Adipocyte (in vitro differentiated cells): ENCODE results near the gene RHOBTB1.

Experiments
- DNase-seq: peaks from one replicate; pipeline ENCODE4 v3.0.0-alpha.2; 2015; ENCODE audit warnings: low read depth
- H3K27me3 ChIP-seq: replicated peaks from 2 replicates; pipeline ENCODE4 v1.7.0; 2013; ENCODE audit warnings: mild to moderate bottlenecking, low read length, moderate library complexity; ENCODE audit not compliant: control insufficient read depth, insufficient read depth
- H3K36me3 ChIP-seq: 2 replicates; pipeline ENCODE4 v1.7.0; 2013; ENCODE audit warnings: low read length, mild to moderate bottlenecking, moderate library complexity; ENCODE audit not compliant: control insufficient read depth, insufficient read depth, severe bottlenecking
- H3K4me1 ChIP-seq: 2 replicates; pipeline ENCODE4 v1.7.0; 2013; ENCODE audit warnings: mild to moderate bottlenecking, low read length, moderate library complexity; ENCODE audit not compliant: control insufficient read depth, insufficient read depth
- H3K4me3 ChIP-seq: 2 replicates; pipeline ENCODE4 v1.7.0; 2013; ENCODE audit warnings: mild to moderate bottlenecking, low read length, moderate library complexity
- H3K9ac ChIP-seq: 2 replicates; pipeline ENCODE4 v1.7.0; 2013; ENCODE audit warnings: mild to moderate bottlenecking, low read length, moderate library complexity
- H3K9me3 ChIP-seq: 2 replicates; pipeline ENCODE4 v1.7.0; 2013; ENCODE audit warnings: mild to moderate bottlenecking, low read length, moderate library complexity; ENCODE audit not compliant: control insufficient read depth

Gene RHOBTB1, protein sequence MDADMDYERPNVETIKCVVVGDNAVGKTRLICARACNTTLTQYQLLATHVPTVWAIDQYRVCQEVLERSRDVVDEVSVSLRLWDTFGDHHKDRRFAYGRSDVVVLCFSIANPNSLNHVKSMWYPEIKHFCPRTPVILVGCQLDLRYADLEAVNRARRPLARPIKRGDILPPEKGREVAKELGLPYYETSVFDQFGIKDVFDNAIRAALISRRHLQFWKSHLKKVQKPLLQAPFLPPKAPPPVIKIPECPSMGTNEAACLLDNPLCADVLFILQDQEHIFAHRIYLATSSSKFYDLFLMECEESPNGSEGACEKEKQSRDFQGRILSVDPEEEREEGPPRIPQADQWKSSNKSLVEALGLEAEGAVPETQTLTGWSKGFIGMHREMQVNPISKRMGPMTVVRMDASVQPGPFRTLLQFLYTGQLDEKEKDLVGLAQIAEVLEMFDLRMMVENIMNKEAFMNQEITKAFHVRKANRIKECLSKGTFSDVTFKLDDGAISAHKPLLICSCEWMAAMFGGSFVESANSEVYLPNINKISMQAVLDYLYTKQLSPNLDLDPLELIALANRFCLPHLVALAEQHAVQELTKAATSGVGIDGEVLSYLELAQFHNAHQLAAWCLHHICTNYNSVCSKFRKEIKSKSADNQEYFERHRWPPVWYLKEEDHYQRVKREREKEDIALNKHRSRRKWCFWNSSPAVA

DNA sequence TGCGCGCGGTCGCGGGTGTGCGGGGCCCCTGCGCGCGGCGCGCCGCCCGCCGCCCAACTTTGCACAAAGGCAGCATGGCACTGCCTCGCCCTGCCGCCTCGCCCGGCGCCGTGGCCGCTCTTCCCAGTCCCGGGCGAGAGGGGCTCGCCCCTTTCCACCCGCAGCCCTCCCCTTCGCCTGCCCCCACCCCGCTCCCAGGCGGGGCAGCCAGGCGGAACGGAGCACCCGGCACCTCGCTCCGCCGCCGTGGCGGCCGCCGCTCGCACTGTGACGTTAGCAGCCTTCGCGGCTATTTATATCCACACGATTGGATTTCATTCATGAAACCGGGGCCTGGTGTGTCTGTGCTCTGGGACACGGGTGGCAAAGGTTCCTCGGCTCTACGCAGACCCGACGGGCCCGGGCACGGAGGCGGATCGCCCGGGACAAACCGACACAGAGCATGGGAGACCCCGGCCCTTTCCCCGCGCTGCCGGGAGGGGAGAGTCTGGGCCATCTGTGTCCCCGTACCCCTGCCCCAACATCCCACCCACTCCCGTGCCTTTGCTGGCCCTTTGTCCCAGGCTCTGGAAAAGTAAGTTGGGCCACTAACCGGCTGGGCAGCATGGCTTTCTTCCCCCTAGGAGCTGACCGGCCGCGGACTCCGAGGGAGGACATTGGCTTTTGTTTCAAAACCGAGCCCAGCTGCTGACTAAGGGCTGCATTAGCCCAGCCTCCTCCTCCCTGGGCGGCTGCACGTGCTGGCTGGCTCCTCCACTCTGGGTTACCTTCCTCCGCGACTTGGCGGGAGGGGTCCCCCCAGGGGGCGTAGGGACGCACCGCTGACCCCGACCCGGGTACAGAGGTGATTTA, at the start of gene RHOBTB1:
Gene RHOBTB1, minus strand, starts transcription at position 128 of the 852 bp plus-strand sequence. CDS start 32,643 bp downstream, outside the sequence.
- Histone ChIP-seq H3K36me3 (no peaks in the 10 kb centered on the region), H3K9ac (peak within 1 kb of the TSS; percentile 94), H3K9me3 (no peaks in the 10 kb centered on the region), H3K4me1 (peaks cover 38% of the 10 kb centered on the region), H3K4me3 (peak within 1 kb of the TSS; percentile 84), H3K27me3 (no peaks in the 10 kb centered on the region)
- DNase-seq, result peak; percentile 91

DNA sequence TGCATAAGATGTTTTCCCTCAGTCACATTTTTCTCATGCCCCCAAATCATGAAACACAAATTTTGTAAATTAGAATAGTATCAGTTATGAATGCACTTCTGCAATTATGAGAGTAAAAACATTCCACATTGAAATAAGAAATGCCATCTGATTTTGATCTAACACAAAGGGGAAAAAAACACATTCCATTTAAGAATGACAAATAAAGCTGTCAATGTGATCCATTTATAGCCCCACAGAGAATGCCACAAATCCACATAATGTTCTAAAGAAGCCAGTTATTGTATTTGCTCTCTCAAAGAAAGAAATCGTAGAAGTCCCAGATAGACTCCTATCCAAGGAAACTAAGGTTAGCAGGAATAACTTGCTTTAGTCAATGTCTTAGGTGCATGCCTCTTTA, 48.7 kb upstream of the RHOBTB1 start:
- H3K4me3 ChIP-seq, result no peak overlapping the region
- H3K9ac ChIP-seq, result no peak overlapping the region
- DNase-seq, result no peak
- no peaks in the 10 kb centered on the region for H3K4me1 ChIP-seq
- H3K9me3 ChIP-seq, result peaks cover 6% of the 10 kb centered on the region
- no peaks in the 10 kb centered on the region for H3K36me3 ChIP-seq
- no peaks in the 10 kb centered on the region for H3K27me3 ChIP-seq

DNA sequence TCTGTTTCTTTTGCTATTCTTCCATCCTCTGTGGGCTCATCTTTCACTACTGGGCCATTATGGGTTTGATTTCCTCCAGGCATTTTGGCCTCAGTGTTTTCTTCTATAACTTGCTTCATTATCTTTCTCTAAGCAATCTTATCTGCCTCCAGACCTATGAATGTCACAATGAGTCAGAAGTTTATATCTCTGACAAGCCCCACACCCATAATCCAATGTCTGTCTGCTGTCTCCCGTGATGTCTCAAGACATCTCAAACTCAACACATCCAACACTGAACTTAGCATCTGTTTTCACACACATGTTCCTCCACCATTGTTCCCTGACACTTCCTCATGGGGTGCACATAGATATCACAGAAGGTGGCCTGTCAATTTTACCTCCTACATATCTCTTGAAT, 46.7 kb upstream of the RHOBTB1 start:
- no peak overlapping the region for H3K9ac ChIP-seq
- H3K4me1 ChIP-seq, result no peaks in the 10 kb centered on the region
- DNase-seq, result no peak
- peaks cover 6% of the 10 kb centered on the region for H3K9me3 ChIP-seq
- H3K36me3 ChIP-seq, result no peaks in the 10 kb centered on the region
- H3K4me3 ChIP-seq, result no peak overlapping the region
- H3K27me3 ChIP-seq, result no peaks in the 10 kb centered on the region

DNA sequence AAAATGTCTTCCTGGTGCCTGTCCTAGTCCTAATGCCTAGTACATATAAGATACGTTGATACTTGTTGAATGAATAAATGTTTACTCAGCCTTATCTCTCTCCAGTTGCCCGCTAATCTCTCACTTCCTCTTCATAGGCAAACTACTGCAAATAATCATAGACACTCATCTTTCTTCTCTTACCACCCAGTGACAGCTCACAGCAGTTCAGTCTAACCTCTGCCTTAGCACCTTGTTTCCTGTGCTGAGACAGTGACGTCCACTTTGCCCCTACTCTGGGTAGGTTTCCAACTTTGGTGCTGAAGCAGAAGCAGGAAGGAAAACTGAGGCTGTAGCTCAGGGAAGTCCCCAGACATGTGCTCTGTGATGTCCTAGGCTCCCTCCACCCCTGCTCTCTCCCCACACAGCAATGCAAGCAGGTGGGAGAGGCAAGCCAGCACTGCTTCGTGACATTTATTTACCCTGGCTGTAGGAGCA, 45.5 kb upstream of the RHOBTB1 start:
- H3K9ac ChIP-seq, result no peak overlapping the region
- no peak overlapping the region for H3K4me3 ChIP-seq

DNA sequence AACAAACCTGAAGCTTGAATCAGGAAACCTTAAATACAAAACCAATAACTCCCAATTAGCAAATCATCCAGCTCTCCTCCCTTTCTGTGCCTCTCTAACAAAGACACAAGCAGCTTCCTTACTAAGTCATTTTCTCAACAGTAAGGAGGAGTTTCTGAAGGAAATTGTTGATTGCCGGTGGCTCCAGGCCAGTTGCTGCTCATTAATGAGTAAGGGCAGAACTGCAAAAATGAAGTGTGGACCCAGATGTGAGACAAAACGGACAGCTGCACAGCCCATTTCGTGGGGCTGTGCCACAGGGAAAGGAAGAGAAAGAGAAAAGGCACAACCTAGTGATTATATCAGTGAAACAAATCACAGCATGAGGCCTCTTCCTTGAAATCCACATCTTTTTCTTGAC, 42.8 kb upstream of the RHOBTB1 start:
- Histone ChIP-seq H3K36me3 (no peaks in the 10 kb centered on the region), H3K4me3 (no peak overlapping the region), H3K9me3 (peaks cover 6% of the 10 kb centered on the region), H3K9ac (no peak overlapping the region), H3K27me3 (no peaks in the 10 kb centered on the region), H3K4me1 (no peaks in the 10 kb centered on the region)
- no peak for DNase-seq

More for the DNA sequence above, 45.5 kb upstream of the RHOBTB1 start:
- peaks cover 6% of the 10 kb centered on the region for H3K9me3 ChIP-seq
- no peaks in the 10 kb centered on the region for H3K4me1 ChIP-seq
- no peaks in the 10 kb centered on the region for H3K36me3 ChIP-seq
- no peaks in the 10 kb centered on the region for H3K27me3 ChIP-seq
- no peak for DNase-seq

DNA sequence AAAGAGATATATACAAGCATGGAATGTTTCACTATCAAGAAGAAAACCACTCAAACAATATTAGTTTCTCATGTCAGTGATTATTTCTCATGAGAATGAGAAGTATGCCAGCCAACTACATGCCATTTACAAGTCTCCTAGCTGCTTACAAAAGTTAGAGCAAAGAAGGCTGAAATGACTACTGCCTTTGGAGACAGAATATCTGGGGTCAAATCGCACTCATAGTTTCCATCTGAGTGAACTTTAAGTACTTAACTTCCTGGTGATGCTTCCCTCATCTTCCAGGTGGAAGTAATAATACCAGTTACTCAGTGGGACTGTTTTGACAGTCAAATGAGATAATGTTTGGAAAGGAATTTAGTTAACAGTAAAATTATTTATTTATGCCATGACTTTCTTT, 42.0 kb upstream of the RHOBTB1 start:
- DNase-seq, result peak; percentile 29
- Histone ChIP-seq H3K36me3 (no peaks in the 10 kb centered on the region), H3K4me1 (no peaks in the 10 kb centered on the region), H3K27me3 (no peaks in the 10 kb centered on the region), H3K9me3 (peaks cover 6% of the 10 kb centered on the region), H3K9ac (no peak overlapping the region), H3K4me3 (no peak overlapping the region)

DNA sequence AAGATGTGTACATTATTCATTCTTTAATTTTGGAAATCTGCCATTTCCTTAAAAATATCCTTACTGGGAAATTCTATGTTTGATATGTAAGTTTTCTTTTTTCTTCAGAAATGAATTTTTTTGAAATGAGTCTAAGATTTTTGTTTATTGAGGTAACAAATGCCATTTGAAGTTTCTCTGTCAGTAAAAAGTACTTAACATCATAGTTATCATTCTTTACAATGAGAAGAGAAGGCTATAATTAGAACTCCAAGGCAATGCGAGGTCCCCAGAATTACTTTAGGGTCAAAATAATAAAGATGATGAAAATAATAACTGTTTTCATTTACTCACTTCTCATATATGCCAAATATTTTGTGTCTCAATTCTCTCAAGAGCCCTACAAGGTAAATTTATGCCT, 37.0 kb upstream of the RHOBTB1 start:
- H3K4me1 ChIP-seq, result no peaks in the 10 kb centered on the region
- peak; percentile 31 for DNase-seq

DNA sequence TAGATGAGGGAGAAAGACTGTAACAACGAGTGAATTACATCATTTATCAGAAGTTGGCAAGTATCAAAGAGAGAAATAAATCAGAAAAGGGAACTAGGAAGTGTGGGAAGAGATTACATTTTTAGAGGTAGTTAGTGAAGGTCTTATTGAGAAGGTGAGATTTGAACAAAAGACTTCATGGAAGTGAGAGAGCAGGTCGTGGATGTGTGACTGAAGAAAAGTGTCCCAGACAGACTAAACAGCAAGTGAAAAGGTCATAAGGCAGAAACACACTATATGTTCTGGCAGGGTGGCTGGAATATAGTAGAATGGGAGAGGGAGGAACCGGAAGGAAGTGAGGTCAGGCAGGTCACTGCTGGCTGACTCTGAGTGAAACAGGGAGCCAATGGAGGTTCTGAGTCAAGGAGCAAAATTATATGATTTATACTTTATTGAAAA, 35.7 kb upstream of the RHOBTB1 start:
- no peak for DNase-seq
- no peaks in the 10 kb centered on the region for H3K9me3 ChIP-seq

More for the DNA sequence above, 37.0 kb upstream of the RHOBTB1 start:
- Histone ChIP-seq H3K9me3 (no peaks in the 10 kb centered on the region), H3K36me3 (no peaks in the 10 kb centered on the region), H3K9ac (no peak overlapping the region), H3K4me3 (no peak overlapping the region), H3K27me3 (no peaks in the 10 kb centered on the region)

DNA sequence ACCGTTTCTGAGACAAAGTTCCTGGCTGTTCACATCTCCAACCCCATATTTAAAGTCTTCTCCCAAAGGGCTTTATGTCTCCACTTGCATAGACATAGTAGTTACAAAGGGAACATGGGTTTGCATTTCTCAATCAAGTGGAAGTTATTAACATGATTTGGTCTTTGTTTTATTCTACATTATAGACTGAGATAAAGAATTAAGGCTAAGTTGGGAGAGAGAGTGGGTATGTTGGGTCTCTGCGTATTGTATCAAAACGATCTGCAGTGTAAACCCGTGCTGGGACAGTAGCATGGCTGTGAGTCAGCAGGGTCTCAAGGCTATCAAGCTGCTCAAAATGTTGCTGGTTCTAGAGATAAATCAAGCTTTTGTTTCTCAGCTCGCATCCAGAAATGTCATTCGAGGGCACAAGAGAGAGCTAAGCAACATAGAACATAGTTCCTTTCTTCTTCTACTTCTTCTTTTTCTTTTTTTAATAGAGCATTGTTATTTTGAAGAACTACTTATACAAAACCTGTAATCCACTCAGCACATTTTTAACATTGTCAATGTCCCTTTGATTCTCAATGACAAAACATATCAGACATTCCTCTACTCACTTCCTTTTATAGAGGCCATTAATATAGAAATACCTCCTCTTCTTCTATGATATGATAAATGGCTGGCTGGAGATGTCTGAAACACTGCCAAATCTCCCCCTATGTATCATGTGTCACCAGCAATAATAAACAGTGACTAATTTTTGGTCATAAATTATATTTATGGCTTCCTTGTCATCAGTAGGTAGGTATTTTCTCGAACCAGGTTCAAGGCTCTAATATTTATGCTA, 34.5 kb upstream of the RHOBTB1 start:
- DNase-seq, result no peak
- Histone ChIP-seq H3K9me3 (no peaks in the 10 kb centered on the region), H3K4me1 (no peaks in the 10 kb centered on the region), H3K9ac (no peak overlapping the region), H3K27me3 (no peaks in the 10 kb centered on the region), H3K4me3 (no peak overlapping the region), H3K36me3 (no peaks in the 10 kb centered on the region)

More for the DNA sequence above, 35.7 kb upstream of the RHOBTB1 start:
- no peaks in the 10 kb centered on the region for H3K27me3 ChIP-seq
- no peaks in the 10 kb centered on the region for H3K4me1 ChIP-seq
- no peak overlapping the region for H3K9ac ChIP-seq
- H3K4me3 ChIP-seq, result no peak overlapping the region
- no peaks in the 10 kb centered on the region for H3K36me3 ChIP-seq
